Effector memory CD8-positive, alpha-beta T cell (primary cell): ENCODE measurements around the gene BAIAP2.

Source experiments
- ATAC-seq: fragments of 150-1000 bp; cut with Tn5 transposase; replicated peaks from 2 replicates; pipeline ENCODE4 v1.10.0; 2021; ENCODE audit warnings: mild to moderate bottlenecking, moderate library complexity
- DNase-seq, 3 experiments: peaks; one replicate each; pipeline ENCODE4 v3.0.0; 2021
- H3K27ac Mint-ChIP-seq, 2 donors: one replicate each; pipeline ENCODE4 v1.8.0; 2022; ENCODE audit warnings: mild to moderate bottlenecking in 2 of 2, mixed read lengths in 2 of 2, moderate library complexity in 2 of 2
- H3K27me3 Mint-ChIP-seq, 2 donors: one replicate each; pipeline ENCODE4 v1.8.0; 2022; ENCODE audit warnings: mixed read lengths in 2 of 2
- H3K36me3 Mint-ChIP-seq: one replicate; pipeline ENCODE4 v1.8.0; 2022; ENCODE audit warnings: mild to moderate bottlenecking, moderate library complexity, mixed read lengths; ENCODE audit not compliant: insufficient read depth
- H3K4me1 Mint-ChIP-seq, 2 donors: one replicate each; pipeline ENCODE4 v1.8.0; 2022; ENCODE audit warnings: low read depth in 2 of 2, mixed read lengths in 2 of 2
- H3K4me3 Mint-ChIP-seq, 2 donors: one replicate each; pipeline ENCODE4 v1.8.0; 2022; ENCODE audit warnings: mild to moderate bottlenecking in 2 of 2, mixed read lengths in 2 of 2, moderate library complexity in 2 of 2
- H3K9me3 Mint-ChIP-seq, 2 donors: one replicate each; pipeline ENCODE4 v1.8.0; 2022; ENCODE audit warnings: mixed read lengths in 2 of 2

The BAIAP2 gene

DNA sequence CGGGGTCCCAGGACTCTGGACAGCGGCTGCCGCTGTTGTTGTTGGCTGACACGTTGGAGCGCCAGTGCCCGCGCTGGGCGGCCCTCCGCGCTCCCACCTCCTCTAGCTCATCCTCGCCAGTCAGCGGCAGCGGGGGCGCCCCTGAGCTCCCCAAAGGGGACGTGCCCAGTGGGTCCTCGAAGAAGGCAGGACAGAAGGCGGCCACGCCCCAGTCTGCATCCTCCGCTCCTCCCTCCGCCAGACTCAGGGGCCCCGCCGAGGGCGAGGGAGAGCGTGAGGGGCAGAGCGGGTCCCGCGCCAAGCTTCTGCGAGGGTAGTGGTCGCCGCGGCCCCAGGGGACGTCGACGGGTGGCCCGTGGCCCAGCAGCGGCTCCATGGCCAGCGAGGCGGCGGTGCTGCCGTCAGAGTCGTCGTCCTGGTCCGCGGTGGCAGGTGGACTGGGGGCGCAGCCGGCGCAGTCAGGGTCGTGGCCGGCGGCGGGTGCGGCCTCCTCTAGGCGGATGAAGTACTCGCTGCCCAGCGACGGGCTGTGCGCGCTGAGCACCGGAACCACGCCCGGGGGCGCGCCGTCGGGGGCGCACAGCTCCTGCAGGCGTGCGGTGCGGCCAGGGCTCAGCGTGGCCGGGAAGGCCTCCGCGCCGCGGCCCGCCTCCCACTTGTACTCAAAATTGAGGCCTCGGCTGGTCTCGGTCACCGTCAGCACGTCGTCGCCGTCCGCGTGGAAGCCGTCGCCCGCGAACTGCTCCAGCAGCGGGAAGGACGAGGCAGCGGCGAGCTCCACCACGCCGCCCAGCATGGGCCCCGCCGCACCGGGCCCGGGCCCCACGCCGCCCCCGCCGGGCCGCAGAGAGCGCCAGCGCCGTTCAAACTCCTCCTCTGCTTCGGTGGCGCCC, 87.1 kb downstream of the BAIAP2 start:
- Mint-ChIP-seq H3K4me1 (peaks cover 0 to 6% of the 10 kb centered on the region in 2 donors), H3K4me3 (no peak overlapping the region), H3K9me3 (no peaks in the 10 kb centered on the region), H3K36me3 (peaks cover 11% of the 10 kb centered on the region), H3K27me3 (peaks cover 0 to 6% of the 10 kb centered on the region in 2 donors), H3K27ac (no peak overlapping the region)
- ATAC-seq (no peak), DNase-seq (no peak)

DNA sequence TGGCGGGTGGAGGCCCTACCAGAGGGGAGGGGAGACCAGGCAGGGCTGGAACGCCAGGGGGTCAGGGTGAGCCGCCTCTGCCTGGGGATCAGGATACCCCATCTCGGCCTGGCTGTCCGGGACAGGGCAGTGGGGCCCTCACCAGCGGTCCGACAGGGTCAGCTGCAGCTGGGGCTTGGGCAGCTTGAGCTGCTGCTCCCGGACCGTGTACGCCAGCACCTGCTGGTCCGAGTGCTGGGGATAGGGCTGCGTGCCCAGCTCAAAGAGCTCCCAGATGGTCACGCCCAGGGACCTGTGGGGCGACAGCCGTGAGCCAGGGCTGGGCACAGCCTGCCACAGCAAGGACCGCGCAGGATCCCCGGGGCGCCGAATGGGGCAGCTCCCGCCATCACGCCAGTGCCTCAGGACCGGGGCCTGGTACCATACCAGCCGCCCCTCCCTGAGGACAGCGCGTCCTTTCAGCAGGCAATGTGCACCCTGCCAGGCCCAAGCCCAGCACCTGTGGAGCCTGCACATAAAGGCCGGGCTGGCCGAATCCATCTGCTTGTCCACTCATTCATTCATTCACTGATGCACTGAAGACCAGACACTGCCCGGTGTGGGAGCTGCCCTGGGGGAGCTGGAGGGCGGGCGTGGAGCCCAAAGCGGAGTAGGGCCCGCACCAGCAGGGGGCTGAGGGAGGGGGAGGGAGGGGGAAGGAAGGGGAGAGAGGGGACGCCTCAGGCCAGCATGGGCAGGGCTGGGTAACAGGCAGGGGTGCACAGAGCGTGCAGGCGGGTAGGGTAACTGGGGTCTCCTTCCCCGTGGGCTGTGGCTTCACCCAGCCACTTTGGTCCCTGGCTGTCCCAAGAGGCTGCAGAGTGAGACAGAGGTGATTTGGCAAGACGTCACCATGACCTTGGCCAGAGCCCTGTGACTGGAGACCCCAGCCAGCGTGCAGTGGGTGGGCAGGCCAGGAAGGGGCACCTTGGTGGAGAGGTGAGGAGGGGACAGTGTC, 88.4 kb downstream of the BAIAP2 start:
- no peak for DNase-seq

DNA sequence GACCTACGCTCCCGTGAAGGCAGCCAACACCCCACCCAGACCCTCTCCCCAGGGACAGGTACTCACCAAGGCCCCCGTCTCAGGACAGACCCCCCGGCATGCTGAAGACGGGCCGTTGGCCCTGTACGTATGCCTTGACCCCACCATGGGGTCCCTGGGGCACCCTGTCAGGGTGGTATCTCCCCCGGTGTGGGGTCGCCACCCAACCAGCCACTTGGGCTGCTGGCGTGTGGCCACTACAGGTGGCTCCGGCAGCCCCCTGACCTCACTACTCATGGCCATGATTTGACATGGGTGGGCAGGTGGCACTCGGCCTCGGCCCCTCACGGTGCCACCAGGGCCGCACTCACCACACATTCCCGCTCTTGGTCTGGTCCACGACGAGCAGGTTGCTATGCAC, 89.4 kb downstream of the BAIAP2 start:
- Mint-ChIP-seq H3K27me3 (no peaks in the 10 kb centered on the region), H3K4me1 (peaks cover 0 to 2% of the 10 kb centered on the region in 2 donors), H3K9me3 (no peaks in the 10 kb centered on the region), H3K36me3 (peaks cover 11% of the 10 kb centered on the region), H3K27ac (no peak overlapping the region), H3K4me3 (no peak overlapping the region)
- DNase-seq = no peak
- ATAC-seq = no peak

More for the DNA sequence above, 88.4 kb downstream of the BAIAP2 start:
- no peak overlapping the region for H3K4me3 Mint-ChIP-seq
- H3K36me3 Mint-ChIP-seq = peaks cover 11% of the 10 kb centered on the region
- no peak for ATAC-seq
- H3K27me3 Mint-ChIP-seq = peaks cover 0 to 4% of the 10 kb centered on the region in 2 donors
- no peaks in the 10 kb centered on the region for H3K9me3 Mint-ChIP-seq
- H3K4me1 Mint-ChIP-seq = peaks cover 0 to 5% of the 10 kb centered on the region in 2 donors
- no peak overlapping the region for H3K27ac Mint-ChIP-seq

DNA sequence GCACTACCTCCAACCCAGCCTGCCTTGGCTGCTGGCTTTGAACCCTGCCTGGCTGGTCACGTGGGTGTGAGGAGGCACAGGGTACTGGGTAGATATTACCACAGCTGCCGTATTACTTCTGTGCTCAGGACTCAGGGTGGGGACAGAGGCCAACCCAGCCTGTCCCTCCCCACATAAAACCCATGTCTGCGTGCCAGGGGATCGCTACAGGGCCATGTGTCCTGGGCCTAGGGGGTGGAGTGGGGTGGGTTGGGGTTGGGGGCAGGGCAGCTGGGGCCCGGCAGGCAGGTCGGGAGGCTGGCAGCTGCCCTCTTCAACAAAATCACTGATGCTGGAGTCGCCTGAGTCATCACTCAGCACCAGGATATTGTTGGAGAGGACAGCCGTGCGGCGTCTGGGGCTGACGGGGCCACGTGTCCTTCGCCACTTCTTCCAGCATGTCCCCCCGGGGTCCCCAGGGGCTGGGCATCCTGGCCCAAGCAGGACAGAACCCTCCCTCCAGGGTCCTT, 90.7 kb downstream of the BAIAP2 start:
- ATAC-seq (no peak), DNase-seq (no peak)
- H3K4me1 Mint-ChIP-seq = no peaks in the 10 kb centered on the region

DNA sequence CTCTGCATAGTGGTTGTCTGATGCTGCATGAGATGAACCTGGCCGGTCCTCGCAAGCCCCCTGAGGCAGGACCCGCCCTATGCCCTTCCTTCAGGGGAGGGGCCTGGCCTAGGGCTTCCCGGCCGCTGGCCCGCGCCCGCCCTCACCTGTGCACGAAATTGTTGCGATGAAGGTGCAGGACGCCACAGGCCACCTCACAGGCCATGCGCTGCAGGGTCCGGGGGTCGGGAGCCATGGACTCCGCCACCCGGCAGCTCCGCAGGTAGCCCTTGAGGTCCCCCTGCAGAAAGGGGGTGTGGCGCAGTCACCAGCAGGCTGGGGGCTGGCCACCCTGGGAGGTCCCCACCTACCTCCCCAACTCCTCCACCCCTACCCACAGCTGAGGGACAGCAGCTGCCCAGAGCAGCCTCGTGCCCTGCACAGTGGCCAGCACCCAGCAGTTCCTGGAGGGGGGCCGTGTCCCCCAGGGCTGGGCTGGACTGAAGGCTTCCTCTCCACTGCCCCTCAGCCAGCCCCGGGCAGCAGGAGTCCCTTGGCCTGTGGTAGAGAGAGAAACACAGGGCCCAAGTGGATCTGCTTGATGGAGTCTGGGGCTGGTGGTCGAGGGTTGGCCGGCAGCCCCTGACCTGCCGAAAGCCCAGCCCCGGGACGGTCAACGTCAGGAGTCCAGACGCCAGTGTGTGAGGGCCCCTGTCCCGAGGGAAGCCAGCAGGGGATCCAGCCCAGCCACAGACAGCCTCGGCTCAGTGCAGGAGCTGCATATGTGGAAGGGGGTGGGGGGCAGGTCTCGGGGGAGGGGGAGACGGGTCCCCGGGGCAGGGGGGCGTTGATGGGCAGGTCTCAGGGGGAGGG, 91.6 kb downstream of the BAIAP2 start:
- DNase-seq (no peak), ATAC-seq (no peak)
- Mint-ChIP-seq H3K4me1 (no peaks in the 10 kb centered on the region), H3K36me3 (peaks cover 3% of the 10 kb centered on the region), H3K4me3 (no peak overlapping the region), H3K9me3 (no peaks in the 10 kb centered on the region), H3K27me3 (no peaks in the 10 kb centered on the region), H3K27ac (no peak overlapping the region)

More for the DNA sequence above, 90.7 kb downstream of the BAIAP2 start:
- Mint-ChIP-seq H3K4me3 (no peak overlapping the region), H3K9me3 (no peaks in the 10 kb centered on the region), H3K27ac (no peak overlapping the region), H3K27me3 (no peaks in the 10 kb centered on the region), H3K36me3 (peaks cover 6% of the 10 kb centered on the region)

DNA sequence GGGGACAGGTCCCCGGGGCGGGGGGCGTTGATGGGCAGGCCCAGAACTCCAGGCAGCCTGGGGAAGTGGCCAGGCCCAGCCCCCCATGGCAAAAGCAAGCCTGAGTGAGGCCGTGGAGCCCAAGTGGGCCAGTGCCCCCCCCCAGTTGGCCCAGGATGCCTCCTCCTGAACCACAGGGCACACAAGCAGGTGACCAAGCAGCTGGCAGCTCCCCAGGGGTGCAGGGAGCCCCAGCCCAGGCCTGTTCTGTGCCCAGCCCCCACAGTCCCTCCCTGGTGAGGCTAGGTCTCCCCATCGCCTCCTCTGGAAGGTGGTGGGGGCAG, 92.1 kb downstream of the BAIAP2 start:
- Mint-ChIP-seq H3K4me1 (no peaks in the 10 kb centered on the region), H3K27me3 (no peaks in the 10 kb centered on the region), H3K4me3 (no peak overlapping the region), H3K36me3 (peaks cover 3% of the 10 kb centered on the region), H3K9me3 (no peaks in the 10 kb centered on the region), H3K27ac (no peak overlapping the region)
- DNase-seq (no peak), ATAC-seq (no peak)

DNA sequence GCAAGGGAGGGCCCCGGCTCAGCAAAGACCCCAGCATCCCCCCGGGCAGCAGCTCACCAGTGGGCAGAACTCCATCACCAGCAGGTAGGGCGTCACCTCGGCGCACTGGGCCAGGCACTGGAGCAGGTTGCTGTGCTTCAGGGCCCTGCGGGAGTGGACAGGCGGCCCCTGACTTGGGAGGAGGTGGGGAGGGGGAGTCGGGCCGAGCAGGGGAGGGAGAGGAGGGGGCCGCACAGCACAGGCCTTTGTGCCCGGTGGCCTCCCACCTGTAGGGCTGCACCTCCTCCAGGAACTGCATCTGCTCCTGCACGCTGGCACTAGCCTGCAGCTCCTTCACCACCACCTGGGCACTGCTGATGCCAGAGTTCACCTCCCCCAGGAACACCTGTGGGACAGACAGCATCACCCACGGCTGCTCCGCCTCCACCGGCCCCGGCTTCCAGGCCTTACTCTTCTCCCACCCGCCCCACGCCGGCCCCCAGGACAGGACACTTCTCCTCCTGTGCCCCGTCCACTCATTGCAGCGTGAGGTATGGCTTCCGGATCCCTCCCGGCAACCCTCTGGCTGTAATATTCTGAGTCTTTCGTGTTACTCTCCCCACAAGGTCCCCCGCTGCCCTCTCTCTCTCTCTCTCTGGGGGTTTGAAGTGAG, 92.7 kb downstream of the BAIAP2 start:
- ATAC-seq = no peak
- no peak overlapping the region for H3K4me3 Mint-ChIP-seq
- H3K9me3 Mint-ChIP-seq = no peaks in the 10 kb centered on the region
- DNase-seq = no peak
- peaks cover 3% of the 10 kb centered on the region for H3K36me3 Mint-ChIP-seq
- H3K4me1 Mint-ChIP-seq = no peaks in the 10 kb centered on the region
- peak overlapping the region in 1 of 2 donors; percentile 69 for H3K27ac Mint-ChIP-seq
- no peaks in the 10 kb centered on the region for H3K27me3 Mint-ChIP-seq

DNA sequence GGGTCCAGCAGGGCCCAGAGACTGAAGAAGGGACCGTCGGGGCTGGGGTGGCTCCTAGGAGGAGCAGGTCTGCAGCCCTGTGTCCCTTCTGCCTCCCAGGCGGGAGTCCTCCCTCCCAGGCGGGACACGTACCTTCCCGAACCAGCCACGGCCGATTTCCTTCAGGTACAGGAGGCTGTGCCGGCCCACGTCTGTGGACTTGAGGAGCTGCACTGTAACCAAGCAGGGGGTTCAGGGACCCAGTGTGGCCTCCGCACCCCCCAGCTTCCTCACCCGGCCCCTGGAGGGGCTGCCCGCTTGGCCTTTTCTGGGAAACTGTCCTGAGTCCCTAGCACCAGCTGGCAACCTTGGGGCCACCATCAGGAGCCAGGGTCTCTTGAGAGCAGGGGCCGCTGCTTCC, 93.4 kb downstream of the BAIAP2 start:
- DNase-seq (no peak), ATAC-seq (no peak)
- no peaks in the 10 kb centered on the region for H3K27me3 Mint-ChIP-seq
- peaks cover 3% of the 10 kb centered on the region for H3K36me3 Mint-ChIP-seq
- H3K9me3 Mint-ChIP-seq = no peaks in the 10 kb centered on the region
- H3K27ac Mint-ChIP-seq = peak overlapping the region in 1 of 2 donors; percentile 69
- H3K4me3 Mint-ChIP-seq = no peak overlapping the region
- no peaks in the 10 kb centered on the region for H3K4me1 Mint-ChIP-seq

DNA sequence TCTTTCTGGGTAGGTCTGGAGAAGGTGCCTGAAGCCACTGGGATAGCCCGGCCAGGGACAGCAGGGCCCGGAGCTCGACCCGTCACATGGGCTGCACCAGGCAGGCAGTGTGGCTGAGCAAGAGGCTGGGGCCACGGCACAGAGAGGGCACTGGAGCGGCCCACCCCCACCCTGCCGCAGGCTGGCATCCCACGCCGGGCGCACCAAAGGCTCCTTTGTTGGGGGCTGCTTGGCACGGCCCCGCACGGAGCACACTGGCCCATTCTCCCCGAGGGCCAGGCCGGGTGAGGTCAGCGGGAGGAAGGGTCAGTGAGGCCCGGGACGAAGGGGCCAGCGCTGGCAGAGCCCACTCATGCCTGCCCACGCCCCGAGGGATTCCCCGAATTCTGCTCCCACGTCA, 93.8 kb downstream of the BAIAP2 start:
- H3K9me3 Mint-ChIP-seq = no peaks in the 10 kb centered on the region
- no peak overlapping the region for H3K27ac Mint-ChIP-seq
- H3K4me3 Mint-ChIP-seq = no peak overlapping the region
- H3K4me1 Mint-ChIP-seq = no peaks in the 10 kb centered on the region
- H3K36me3 Mint-ChIP-seq = peaks cover 3% of the 10 kb centered on the region
- no peak for DNase-seq
- H3K27me3 Mint-ChIP-seq = no peaks in the 10 kb centered on the region
- ATAC-seq = no peak

DNA sequence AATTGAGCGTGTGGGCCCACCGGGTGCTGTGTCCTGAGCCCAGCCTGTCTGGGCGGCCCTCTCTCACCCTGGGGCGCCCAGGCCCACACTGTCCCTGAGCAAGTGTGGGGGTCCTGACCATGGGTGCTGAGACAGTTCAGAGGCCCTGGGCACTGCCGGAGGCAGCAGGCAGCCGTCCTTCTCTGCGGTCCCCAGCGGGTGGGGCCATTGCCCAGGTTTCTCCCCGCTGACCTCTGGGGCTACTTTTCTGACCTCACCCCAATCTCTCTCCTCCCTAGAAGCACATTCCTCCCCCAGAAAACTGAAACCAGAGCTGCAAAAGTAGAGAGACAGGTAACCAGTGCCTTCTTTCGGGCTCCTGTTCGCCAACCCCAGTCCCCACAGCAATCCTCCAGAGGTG, 94.3 kb downstream of the BAIAP2 start:
- ATAC-seq (no peak), DNase-seq (no peak)
- Mint-ChIP-seq H3K27ac (peak overlapping the region in 1 of 2 donors; percentile 49), H3K9me3 (no peaks in the 10 kb centered on the region), H3K4me3 (no peak overlapping the region), H3K36me3 (peaks cover 3% of the 10 kb centered on the region), H3K4me1 (no peaks in the 10 kb centered on the region), H3K27me3 (no peaks in the 10 kb centered on the region)

DNA sequence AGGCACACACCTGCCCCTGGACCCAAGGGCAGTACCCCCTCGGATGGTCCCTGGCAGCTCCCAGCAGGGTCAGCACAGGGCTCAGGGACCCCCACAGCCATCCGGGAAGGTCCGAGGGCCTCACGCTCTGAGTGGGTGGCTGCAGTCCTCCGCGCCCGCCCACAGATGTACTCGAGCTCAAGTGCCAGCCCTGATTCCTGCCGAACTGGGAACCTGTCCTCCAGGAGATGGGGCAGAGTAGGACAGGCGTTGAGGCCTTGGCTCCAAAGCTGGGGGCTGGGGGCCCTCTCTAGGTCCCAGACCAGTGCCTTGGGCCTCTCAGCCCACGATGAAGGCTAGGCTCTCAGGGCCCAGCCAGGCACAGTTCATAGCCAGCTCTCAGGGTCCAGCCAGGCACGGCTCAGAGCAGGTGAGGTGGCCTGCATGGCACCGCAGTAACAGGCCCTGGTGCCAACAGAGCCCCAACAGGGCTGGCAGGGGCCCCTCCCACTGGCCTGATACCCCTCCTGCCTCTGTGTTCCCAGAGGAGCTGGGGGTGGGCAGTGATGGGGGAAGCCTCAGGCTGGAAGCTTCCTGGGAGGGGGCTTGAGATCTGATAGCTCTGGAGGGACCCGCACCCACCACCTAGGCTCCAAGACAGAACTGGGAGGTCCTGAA, 94.9 kb downstream of the BAIAP2 start:
- Mint-ChIP-seq H3K36me3 (peaks cover 3% of the 10 kb centered on the region), H3K27ac (peak overlapping the region in 1 of 2 donors; percentile 49), H3K9me3 (no peaks in the 10 kb centered on the region), H3K4me3 (no peak overlapping the region), H3K4me1 (no peaks in the 10 kb centered on the region), H3K27me3 (no peaks in the 10 kb centered on the region)
- no peak for ATAC-seq
- DNase-seq = no peak
